ENCODE data around the gene BTBD3.

- no peak for TF ChIP-seq POLR2A (IDR thresholded peaks at IDR 0.05)
- TF ChIP-seq CTCF (IDR thresholded peaks at IDR 0.05) = no peak
Observed at GRCh38 chr20:11891776-11892545, 25.7 kb upstream of the BTBD3 start.
